ENCODE results near the gene SEC14L6.

Gene SEC14L6

DNA sequence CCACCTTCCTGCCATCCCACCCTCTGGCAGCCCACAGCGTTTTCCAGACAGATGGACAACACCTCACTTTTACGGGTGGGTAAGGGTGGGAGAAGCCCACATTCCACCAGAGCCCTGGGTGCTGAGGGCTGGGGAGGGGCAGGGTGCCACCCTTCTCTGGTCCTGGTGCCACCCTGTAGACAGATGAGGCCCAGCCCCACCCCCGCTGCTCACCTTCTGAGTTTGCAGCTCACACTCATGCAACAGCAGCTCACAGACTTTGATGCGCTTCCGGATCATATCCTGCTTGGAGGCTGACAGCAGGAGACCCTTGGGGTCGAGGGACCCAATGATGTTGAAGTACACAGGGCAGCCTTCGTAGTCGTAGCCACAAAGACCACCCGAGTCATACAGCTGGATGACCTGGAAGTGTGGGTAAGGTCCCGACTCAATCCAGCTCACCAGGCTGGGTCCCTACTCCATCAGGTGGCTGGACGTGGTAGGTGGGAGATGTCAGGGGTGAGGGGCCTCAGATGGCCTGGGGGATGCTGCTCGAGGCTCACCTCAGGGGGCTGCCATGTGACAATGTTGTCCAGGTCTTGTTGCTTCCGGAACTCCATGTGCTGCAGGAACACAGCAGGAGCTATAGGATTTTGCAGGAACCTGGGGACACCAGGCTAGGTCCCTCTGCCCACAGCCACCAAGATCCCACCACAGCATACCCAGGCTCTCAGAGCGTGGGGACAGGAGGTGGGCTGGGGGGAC lies 51.3 kb downstream of the SEC14L6 start:
- DNase-seq (ENCODE audit: low read depth): no peak

DNA sequence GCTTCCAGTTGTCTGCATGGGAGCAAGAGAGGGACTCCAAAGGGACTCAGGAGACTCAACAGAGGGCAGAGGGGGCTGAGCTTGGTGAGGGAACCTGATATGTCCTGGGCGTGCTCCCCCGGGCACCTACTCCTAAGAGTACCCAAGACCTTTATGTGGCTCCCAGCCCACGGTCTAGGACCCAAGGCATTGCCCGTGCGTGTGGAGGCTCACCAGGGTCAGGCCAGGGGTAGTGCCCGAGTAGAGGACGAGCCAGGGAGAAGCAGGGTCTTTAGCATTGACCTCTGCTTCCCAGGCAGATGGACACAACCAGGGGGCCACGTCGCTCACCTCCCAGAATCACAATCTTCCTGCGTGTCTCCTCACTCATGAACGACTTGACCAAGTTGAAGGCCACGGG lies 54.4 kb downstream of the SEC14L6 start:
- no peak for DNase-seq (ENCODE audit: low read depth)

DNA sequence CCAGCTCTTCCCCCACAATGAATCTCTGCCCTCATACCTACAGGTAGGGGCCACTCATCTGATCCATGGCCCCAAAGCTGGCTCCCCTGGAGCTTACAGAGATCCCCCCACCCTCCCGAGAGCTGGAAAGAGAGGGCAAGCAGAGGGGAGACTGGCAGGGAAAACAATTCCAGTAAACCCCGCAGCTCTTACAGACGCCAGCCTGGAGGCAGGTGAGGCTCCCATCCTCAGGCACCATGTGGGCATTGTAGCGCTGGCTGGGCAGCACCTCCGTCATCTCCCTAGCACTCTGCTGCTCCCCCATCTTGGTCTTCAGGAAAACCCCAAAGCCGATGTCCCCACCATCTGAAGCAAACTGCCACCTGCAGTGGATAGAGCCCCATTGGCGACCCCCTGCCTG lies 55.2 kb downstream of the SEC14L6 start:
- DNase-seq (ENCODE audit: low read depth): no peak

DNA sequence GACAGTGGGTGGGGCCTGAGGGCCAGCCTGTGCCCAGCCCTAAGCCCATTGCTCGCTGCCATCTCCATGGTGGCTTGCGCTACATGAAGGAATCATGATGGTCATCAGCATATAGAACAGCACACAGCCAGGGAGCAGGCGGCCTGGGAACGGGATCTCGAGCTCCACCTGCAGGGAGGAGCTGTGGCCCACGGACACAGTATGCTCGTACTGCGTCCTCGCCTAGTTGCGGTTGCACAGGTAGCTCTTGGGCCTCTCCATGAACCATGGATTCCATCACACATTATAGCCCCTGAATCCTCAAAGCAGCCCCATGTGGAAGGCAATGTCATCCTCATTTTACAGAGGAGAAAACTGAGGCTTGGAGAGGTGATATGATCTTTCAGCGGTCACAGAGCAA lies 56.1 kb downstream of the SEC14L6 start:
- no peak for DNase-seq (ENCODE audit: low read depth)

DNA sequence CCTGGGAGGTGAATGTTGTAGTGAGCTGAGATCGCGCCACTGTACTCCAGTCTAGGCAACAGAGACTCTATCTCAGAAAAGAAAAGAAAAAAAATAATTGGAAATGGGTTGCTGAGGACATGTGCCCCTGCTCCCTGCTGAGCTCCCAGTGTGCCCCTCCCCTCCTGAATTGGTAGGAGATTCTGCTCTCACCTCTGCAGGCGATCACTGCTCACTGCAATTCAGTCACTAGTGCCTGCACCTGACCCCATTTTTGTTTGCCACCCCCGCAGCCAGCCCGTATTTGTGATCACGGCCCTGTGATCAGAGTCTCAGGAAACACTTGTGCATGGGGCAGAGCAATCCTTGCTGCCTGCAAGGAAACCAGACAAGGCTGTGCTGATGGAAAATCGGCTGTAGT lies 58.4 kb downstream of the SEC14L6 start:
- DNase-seq (ENCODE audit: low read depth): no peak

DNA sequence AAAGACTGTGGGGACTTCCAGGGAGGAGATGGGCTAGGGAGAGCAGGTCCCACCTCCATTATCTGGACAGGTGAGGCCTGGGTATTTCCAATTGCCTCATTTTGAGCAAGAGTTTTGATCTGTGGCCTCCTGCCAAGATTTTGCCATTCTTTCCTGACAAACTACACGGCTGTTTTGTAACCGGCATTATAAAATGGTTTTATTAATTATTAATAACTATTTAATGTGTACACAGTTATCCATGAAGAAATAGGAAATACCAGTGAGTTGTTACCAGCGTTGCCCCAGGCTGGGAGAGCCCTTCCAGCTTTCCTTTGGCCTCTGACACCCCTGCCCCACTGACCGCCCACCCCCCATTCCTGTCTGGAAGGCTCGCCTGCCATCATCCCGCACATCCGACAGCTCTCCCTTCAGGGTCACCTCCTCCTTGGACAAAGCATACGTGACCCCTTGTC lies 59.9 kb downstream of the SEC14L6 start:
- DNase-seq (ENCODE audit: low read depth): no peak

DNA sequence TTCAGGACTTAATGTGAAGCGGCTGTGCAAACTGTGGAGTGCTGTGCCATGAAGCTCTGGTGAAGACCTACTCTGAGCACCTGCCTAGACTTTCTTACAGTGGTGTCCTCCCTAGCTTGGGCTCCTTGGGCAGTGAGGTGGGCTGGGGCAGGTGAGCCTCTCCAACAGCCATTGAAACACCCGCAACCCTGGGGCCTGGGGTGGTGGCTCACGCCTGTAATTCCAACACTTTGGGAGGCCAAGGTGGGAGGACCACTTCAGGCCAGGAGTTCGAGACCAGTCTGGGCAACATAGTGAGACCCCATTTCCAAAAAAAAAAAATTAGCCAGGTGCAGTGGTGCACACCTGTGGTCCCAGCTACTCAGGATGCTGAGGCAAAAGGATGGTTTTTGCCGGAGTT lies 60.4 kb downstream of the SEC14L6 start:
- no peak for DNase-seq (ENCODE audit: low read depth)

DNA sequence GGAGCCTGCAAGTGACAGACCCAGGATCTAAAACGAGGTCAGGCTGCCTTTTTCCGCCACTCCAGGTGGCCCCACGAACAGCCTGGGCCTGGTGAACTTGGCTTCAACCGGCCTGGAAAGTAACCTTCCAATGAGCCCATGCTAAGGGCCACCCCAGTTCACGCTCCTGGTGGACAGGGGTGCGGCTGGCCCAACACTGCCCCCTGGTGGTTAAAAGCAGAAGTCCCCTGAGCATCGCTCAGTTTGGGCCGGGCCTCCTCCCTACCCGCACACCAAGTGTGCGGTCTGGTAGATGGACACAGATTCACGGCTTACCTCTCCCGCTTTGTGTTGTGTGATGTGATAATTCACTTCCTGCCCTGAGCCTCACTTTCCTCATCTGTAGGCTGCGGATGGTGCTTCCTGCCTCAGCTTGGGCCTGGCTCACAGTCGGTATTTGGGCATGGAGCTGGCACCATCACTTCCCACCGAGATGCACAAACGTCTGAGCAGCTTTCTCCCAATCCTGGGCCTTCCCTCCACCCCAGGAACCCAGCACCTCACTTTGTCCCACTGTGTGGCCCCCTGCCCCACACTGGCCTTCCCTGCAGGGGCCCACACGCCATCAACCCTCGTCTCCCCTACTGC lies 61.1 kb downstream of the SEC14L6 start:
- DNase-seq (ENCODE audit: low read depth): peak; percentile 60

DNA sequence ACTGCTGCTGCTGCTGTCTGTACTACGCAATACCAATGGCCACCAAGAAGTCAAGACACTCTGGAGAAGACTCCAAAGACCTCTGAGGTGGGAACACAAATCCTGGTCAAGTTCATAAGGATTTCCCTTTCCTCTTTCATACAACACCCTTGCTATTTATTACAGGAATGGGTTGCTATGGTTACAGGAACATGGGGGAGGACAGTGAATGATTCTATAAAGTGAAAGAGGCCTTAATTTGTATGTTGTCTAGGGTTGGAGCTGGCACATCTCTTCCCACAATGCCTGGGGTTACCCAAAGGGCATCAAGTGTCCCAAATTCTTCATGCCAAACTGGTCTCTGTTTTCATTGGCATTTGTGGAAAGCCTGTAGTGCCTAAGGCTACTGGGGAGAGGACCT lies 63.4 kb downstream of the SEC14L6 start:
- DNase-seq (ENCODE audit: low read depth): no peak

DNA sequence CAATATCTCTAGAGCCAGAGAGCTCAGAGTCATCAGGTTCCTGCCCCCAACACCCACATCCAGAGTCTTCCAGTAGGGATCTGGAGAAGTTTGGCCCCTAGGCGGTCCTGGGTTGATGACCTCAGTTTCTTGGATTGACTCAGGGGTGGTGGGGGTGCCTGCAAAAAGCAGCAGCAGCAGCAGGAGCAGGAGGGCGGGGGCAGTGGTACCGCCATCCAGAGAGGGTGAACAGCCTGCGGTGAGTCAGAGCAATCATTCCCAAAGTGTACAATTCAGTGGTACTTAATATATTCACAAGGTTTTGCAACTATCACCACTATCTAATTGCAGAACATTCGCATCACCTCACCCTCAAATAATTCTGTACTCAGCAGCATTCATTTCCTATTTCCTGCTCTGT lies 64.8 kb downstream of the SEC14L6 start:
- DNase-seq (ENCODE audit: low read depth): no peak

DNA sequence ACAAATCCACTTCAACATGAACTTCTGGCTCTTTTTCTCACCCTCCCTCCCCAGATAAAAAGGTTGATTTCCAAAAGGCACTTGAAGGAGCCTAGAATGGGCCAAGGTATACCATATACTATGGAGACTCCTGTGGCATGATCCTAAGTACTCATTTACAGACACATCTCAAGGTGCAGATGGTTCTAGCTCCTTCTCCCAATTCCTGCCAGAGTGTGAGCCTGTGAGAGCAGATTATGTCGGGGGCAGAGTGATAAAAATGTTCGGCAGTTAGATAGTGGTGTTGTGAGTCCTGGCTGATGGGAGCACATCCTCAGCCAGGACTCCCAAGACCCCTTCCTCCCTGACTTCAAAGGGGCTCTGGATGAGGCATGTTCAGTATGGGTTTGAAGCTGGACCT lies 66.6 kb downstream of the SEC14L6 start:
- DNase-seq (ENCODE audit: low read depth): no peak

DNA sequence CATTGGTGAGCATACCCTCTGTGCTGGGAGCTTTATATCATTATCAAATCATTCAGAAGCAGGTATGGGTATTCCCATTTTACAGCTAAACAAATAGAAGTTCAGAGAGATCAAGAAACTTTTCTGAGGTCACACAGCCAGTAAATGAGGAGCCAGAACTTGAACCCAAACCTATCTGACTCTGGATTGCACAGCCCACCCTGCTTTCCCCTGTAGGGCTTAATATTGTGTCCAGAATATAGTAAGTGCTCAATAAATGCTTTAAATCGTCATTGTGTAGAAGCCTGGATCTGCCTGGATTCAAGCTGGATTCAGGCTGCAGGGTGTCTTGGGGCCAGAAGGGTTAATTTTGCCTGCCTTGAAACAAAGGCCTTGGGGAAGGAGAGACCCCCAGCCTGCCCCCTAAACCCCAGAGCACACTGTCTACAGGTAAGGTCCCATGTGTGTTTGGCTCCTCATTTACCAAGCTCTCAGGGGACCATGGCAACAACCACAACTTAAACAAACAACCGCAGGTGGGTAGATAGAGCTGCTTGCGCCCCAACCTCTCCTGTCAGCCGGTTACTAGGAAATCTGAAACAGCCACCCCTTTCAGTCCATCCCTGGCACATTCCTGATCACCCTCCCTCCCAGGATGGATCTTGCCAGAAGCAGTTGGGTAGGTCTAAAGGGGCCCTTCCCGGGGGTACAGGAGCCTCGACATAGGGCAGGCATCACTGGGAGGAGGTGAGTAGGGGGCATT lies 71.7 kb downstream of the SEC14L6 start:
- DNase-seq (ENCODE audit: low read depth): no peak

DNA sequence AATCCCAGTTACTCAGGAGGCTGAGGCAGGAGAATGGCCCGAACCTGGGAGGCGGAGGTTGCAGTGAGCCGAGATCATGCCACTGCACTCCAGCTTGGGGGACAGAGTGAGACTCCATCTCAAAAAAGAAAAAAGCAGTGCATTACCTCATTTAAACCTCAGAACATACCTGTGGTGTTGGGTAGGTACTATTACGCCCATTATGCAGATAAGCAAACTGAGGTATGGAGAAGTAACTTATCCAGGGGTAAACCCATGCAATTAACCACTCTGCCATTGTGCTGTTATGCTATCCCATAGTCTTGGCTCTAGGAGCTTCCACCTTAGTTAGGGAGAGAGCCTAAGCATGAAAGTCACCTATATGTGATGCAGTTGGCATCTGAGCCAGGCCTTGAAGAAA lies 72.4 kb downstream of the SEC14L6 start:
- DNase-seq (ENCODE audit: low read depth): no peak

DNA sequence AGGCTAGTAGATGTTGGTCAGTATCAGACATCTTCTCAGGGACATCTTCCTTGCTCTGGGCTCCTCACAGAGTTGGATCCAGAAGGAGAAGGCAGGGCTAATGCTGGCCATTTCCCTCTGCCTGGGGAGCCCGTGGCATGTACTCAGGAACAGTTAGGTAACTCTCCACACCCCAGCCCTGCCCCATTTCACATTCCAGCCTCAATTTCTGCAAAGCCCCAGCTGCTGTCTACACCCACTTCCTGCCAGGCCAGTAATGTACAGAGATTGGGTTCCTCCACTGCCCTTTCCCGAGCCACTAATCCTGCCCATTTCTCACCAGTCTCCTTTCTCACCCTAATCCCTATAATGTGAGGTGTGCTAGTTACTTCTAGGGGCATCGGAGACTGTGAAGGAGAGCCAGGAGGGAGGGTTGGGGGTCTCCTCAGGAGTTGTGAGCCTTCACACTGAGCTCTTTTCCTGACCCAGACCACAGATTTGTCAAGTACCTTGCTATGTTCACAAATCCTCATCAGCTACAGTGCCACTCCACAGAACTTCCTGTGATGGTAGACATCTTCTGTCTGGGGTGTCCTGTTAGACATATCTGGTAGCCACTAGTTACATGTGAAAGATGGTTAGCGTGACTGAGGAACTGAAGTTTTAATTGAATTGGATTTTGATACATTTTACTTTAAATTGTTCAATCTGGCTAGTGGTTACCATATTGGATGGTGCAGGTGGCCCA lies 73.4 kb downstream of the SEC14L6 start:
- DNase-seq (ENCODE audit: low read depth): no peak

All from stimulated activated CD8-positive, alpha-beta memory T cell treated with anti-CD3 and anti-CD28 coated beads, Interleukin-12 subunit alpha, Interleukin-12 subunit beta, amount 100 ng/mL, for 1 hour (primary cell).